NCI-H2196 treated with DMSO at 0.1 percent for 48 hours (cell line): ENCODE data around the gene ZFHX2.
A peak's percentile ranks its signal among the peaks of the same experiment; 100 is the strongest.

Experiments
- DNase-seq: peaks from one replicate; lab custom pipeline; 2025; ENCODE audit not compliant: unreplicated experiment; lab: John Stamatoyannopoulos, UW

Gene ZFHX2

DNA sequence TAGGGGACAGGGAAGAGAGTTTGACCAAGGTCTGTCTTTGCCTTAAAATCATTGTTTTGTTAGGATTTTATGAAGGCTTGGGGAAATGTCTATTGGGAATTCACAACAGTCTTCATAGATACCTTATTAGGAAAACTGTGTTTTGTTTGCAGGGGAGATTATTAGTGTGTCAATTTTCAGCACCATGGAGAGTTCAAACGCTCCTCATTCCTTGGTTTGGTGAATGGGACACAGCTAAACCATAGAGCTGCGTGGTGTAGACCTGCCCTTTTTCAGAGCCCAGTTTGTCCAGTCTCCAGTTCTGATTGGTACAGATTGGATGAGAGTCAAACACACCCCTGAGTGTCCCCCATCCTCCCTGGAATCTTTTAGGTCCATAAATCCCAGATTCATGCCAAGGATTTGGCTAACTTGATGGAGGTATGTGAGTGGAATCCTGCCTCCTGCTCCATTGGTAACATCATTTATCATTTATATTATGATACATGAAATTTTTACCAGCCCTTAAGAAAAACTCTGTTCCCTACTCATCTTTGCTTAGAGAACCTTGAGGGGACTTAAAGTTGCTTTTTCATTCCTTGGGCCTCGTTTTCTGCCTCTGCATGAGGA, 70.1 kb downstream of the ZFHX2 start:
- no peak for DNase-seq

DNA sequence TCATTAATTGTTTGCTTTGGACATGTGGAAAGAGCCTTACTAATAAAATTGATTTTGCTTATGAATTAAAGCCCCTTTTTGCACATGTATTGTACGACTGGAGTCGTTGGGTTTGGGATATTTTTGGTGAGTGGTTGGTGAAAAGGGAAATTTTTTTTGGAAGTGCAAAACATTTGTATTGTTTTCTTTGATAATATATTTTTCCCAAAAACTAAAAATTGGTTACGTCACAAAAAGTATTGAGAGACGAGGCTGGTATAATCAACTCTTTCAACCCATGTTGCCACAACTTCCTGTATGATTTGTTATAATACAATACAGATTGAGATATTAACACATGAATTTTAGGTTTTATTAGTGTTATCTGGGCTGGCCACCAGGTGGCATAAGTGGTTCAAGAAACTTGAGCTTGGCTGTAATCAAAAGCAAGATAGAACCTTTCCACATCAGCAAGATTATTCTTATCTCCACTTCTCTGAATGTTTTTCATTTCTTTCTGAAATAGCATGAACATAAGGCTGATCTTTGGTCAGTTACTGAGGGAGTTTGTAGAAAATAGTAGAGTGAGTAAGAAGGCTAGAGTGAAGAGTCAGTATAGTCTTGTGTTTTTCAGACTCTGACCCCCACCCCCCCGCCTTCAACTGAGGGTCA, 73.3 kb downstream of the ZFHX2 start:
- DNase-seq = peak; percentile 47

DNA sequence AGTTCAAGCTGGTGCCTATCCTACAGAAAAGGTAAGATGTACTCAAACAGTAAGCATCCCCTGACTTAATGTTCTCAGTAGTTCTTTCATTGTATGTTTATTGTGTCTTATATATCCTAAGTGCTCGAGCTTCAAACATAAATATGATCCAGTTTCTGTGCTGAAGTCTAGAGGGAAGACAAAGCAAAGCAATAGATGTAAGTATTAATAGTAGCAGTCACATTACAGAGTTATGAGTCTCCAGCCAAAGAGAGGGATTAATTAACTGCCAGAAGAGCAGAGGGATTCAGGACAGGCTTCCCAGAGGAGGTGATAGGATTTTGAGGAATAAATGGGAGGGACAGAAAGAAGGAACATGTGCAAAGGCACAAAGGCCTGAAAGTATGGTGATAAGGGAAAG, 80.6 kb downstream of the ZFHX2 start:
- DNase-seq = no peak
